Measurements from ENCODE around the gene KRTAP10-10. TPM values are rescaled to one million over a fixed set of nuclear protein-coding genes. Genes with fewer than 3 reads are reported as not detected.
"Not testable (repeated sequence)": the region's sequence is repeated elsewhere in the genome, so short reads cannot be mapped to it uniquely, and the experiment has no call there.

KRTAP10-10 gene, protein sequence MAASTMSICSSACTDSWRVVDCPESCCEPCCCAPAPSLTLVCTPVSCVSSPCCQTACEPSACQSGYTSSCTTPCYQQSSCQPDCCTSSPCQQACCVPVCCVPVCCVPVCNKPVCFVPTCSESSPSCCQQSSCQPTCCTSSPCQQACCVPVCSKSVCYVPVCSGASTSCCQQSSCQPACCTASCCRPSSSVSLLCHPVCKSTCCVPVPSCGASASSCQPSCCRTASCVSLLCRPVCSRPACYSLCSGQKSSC
- total RNA-seq (not detected), polyA plus RNA-seq (ENCODE audit: insufficient read length in 6 of 6) (not detected)
- long read RNA-seq, donor 1: 0 reads
- long read RNA-seq, donor 2: 0 reads
- long read RNA-seq, donor 3: 0 reads
- long read RNA-seq, donor 4: 0 reads
- long read RNA-seq, donor 5: 0 reads
- long read RNA-seq, donor 6: 0 reads
- long read RNA-seq, donor 7: 0 reads
- long read RNA-seq, donor 8: 0 reads
- long read RNA-seq, donor 9: 0 reads
- long read RNA-seq, donor 10: 0 reads
- long read RNA-seq, donor 11: 0 reads
- long read RNA-seq, donor 12: 0 reads

DNA sequence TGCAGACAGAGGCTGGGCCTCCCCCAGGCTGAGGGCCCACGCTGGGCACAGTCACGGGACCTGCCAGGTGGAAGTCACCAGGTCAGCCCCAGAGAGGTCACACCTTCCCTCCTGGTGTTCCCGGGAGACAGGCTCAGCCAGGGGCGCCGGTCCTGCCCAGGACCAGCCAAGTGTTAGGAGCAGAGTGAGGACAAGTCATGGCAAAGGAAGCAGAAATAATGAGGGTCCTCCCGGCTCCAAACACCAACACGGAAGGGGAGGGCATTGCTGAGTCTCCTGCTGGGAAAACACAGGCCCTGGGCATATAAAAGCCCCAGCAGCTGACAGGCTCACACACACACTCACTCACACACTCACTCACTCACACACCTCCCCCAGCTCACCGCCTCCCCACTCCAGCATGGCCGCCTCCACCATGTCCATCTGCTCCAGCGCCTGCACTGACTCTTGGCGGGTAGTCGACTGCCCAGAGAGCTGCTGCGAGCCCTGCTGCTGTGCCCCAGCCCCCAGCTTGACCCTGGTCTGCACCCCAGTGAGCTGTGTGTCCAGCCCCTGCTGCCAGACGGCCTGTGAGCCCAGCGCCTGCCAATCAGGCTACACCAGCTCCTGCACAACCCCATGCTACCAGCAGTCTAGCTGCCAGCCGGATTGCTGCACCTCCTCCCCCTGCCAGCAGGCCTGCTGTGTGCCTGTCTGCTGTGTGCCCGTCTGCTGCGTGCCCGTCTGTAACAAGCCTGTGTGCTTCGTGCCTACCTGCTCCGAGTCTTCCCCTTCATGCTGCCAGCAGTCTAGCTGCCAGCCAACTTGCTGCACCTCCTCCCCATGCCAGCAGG is at the start of gene KRTAP10-10:
Gene KRTAP10-10, plus strand, starts transcription at position 339 of the 833 bp plus-strand sequence. Its CDS starts 62 bp downstream, at position 401.
- H3K27ac ChIP-seq: no peak within 1 kb of the TSS
- TF ChIP-seq, protein P1, sequence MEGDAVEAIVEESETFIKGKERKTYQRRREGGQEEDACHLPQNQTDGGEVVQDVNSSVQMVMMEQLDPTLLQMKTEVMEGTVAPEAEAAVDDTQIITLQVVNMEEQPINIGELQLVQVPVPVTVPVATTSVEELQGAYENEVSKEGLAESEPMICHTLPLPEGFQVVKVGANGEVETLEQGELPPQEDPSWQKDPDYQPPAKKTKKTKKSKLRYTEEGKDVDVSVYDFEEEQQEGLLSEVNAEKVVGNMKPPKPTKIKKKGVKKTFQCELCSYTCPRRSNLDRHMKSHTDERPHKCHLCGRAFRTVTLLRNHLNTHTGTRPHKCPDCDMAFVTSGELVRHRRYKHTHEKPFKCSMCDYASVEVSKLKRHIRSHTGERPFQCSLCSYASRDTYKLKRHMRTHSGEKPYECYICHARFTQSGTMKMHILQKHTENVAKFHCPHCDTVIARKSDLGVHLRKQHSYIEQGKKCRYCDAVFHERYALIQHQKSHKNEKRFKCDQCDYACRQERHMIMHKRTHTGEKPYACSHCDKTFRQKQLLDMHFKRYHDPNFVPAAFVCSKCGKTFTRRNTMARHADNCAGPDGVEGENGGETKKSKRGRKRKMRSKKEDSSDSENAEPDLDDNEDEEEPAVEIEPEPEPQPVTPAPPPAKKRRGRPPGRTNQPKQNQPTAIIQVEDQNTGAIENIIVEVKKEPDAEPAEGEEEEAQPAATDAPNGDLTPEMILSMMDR (IDR thresholded peaks at IDR 0.05): no peak
- intact Hi-C loops (cut with DNase I): no loop called here
- H3K4me1 ChIP-seq: no peaks in the 10 kb centered on the region
- no peaks in the 10 kb centered on the region for H3K36me3 ChIP-seq
- peaks cover 0 to 28% of the 10 kb centered on the region in 2 donors for H3K27me3 ChIP-seq
- peaks cover 0 to 15% of the 10 kb centered on the region in 2 donors for H3K9me3 ChIP-seq
- no peak within 1 kb of the TSS for H3K4me3 ChIP-seq
- ATAC-seq (no peak), DNase-seq (peak in 1 of 4 donors; percentile 63)

DNA sequence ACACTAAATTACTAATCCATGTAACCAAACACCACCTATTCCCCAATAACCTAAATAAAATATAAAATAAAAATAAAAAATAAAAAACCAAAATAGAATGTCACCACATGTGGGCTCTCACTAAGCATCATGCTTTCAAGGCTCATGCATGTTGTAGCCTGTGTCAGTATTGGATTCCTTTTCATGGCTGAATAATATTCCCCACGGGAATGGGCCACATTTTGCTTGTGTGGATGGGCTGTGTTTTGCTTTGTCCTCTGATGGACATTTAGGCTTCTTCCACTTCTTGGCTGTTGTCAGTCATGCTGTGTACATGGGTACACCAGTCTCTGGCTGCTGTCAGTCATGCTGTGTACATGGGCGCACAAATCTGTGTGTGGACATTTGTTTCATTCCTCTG is 48.1 kb upstream of the KRTAP10-10 start:
- Histone ChIP-seq H3K27me3 (peaks cover 0 to 62% of the 10 kb centered on the region in 2 donors), H3K36me3 (no peaks in the 10 kb centered on the region), H3K4me1 (no peaks in the 10 kb centered on the region), H3K4me3 (no peak overlapping the region), H3K9me3 (no peaks in the 10 kb centered on the region), H3K27ac (no peak overlapping the region)
- TF ChIP-seq, protein P1 (IDR thresholded peaks at IDR 0.05): no peak
- DNase-seq (no peak), ATAC-seq (no peak)
- intact Hi-C loops (cut with DNase I): no loop called here

DNA sequence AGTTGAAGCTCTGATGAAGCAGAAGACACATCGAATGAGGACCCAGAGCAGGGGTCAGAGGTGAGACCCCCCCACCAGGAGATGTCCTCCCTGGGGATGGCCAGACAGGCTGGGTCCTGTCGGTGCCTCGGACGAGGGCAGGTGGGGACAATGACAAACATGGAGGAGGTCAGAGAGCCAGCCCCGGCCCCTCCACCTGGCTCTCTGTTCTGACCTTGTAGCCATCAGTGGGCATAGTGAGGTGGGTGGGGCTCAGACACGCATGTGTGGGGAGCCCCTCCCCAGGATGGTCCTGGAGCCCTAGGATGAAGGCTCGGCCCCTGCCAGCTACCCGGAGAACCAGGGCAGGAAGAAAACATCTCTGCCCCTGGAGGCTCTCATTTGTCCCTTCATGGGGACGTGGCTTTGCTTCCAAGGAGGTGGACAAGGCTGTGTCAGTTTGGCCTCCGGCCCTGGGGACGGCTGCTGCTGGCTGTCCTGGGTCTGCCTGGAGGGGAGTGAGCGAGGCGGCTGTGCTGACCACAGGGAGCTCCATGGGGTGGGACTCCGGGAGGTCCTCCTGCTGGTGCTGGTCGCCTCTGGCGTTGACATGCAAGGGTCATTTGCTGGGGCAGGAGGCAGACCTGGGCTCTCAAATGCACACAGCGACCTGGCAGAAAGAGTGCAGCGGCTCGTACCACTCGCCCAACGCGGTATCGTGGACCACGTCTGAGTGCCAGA is 47.4 kb upstream of the KRTAP10-10 start:
- Histone ChIP-seq H3K27ac (no peak overlapping the region), H3K27me3 (peaks cover 0 to 58% of the 10 kb centered on the region in 2 donors), H3K36me3 (no peaks in the 10 kb centered on the region), H3K9me3 (no peaks in the 10 kb centered on the region), H3K4me3 (no peak overlapping the region), H3K4me1 (no peaks in the 10 kb centered on the region)
- DNase-seq: no peak
- intact Hi-C loops (cut with DNase I): no loop called here
- ATAC-seq: no peak
- TF ChIP-seq, protein P1 (IDR thresholded peaks at IDR 0.05): no peak

DNA sequence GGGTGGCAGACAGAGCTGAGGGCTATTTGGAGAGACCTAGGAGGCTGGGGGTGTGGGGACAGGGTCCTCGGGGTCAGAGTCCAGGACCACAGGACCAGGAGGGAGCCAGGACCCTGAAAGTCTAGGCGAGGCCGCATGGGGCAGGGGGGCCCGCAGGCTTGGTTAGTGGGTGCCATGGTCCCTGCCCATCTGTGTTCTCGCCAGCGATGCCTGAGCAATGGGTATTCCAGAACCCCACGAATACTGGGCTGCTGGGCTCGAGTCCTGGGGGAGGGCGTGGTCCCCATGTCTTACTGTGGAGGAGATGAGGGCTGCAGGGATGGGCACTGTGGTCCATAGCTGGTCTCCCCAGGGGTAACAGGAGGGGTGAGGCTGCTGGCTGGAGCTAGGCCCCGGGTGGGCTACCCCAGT is 46.8 kb upstream of the KRTAP10-10 start:
- intact Hi-C loops (cut with DNase I): no loop called here
- peaks cover 0 to 52% of the 10 kb centered on the region in 2 donors for H3K27me3 ChIP-seq
- ATAC-seq: no peak

DNA sequence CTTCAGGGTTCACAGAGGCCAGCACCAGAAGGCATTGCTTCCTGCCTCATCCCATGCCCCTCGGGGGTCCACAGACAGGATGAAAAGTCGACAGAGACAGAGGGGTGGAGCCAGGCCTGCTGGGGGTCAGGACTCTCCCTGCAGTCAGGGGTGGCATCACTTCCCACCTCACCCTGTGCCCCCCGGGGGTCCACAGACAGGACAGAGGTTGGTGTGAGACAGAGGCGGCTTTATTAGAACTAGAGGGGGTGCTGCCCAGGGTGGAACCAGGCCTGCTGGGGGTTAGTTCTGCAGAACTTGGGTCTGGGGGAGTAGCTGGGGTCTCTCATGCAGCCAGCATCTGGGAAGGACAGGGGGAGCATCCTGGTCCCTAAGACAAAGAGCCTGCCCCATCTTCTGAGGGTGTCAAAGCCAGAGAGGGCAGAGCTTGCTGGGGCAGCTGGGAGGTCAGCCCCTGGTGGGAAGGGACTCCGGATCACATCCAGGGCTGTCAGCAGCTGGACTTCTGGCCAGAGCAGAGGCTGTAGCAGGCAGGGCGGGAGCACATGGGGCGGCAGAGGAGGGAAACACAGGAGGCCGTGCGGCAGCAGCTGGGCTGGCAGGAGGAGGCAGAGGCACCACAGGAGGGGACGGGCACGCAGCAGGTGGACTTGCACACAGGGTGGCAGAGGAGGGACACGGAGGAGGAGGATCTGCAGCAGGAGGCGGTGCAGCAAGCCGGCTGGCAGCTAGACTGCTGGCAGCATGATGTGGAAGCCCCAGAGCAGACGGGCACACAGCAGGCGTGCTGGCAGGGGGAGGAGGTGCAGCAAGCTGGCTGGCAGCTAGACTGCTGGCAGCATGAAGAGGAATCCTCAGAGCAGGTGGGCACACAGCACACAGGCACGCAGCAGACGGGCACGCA is 46.0 kb upstream of the KRTAP10-10 start:
- intact Hi-C loops (cut with DNase I); ATAC-seq; H3K9me3 ChIP-seq: not testable (repeated sequence)

More for the DNA sequence above, 46.8 kb upstream of the KRTAP10-10 start:
- no peak for DNase-seq
- Histone ChIP-seq H3K9me3 (no peaks in the 10 kb centered on the region), H3K36me3 (no peaks in the 10 kb centered on the region), H3K4me3 (no peak overlapping the region), H3K27ac (no peak overlapping the region), H3K4me1 (no peaks in the 10 kb centered on the region)
- TF ChIP-seq, protein P1 (IDR thresholded peaks at IDR 0.05): no peak

DNA sequence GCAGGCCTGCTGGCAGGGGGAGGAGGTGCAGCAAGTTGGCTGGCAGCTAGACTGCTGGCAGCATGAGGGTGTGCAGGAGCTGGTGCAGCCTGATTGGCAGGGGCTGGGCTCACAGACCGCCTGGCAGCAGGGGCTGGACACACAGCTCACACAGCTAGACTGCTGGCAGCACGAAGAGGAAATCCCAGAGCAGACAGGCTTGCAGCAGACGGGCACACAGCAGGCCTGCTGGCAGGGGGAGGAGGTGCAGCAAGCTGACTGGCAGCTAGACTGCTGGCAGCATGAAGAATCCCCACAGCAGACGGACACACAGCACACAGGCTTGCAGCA is 45.4 kb upstream of the KRTAP10-10 start:
- H3K27ac ChIP-seq; DNase-seq; H3K9me3 ChIP-seq; H3K4me1 ChIP-seq; ATAC-seq; H3K4me3 ChIP-seq; intact Hi-C loops (cut with DNase I); H3K36me3 ChIP-seq: not testable (repeated sequence)
- peaks cover 0 to 37% of the 10 kb centered on the region in 2 donors for H3K27me3 ChIP-seq

More for the DNA sequence above, 46.0 kb upstream of the KRTAP10-10 start:
- DNase-seq, H3K4me3 ChIP-seq, H3K4me1 ChIP-seq, H3K27ac ChIP-seq, H3K36me3 ChIP-seq: not testable (repeated sequence)
- H3K27me3 ChIP-seq: peaks cover 0 to 44% of the 10 kb centered on the region in 2 donors

Data from left lung (tissue), 14 donors.